ENCODE data around the gene CDC37L1. TPM values are rescaled to one million over a fixed set of nuclear protein-coding genes. Genes with fewer than 3 reads are reported as not detected.

CDC37L1 gene
- total RNA-seq, 1 donor from 2014 or later: 16.6 TPM

DNA sequence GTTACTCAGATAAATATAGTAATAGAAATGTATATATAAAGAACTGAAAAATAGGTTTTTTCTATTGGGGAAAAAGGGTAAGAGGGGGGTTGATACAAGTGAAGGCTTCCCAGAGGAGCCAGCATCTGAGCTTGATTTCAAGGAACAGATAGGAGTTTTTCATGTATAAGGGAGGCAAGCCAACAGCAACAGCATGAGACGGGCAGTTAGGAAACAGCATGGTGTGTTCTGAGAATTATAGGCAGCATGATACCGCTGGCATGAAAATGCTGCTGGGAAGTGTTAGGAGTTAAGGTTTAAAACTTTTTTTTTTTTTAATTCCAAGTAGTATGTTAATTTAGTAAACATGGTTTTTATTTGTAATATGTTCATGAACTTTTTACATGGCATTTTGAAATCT is 9.7 kb downstream of the CDC37L1 start:
- H3K27me3 Mint-ChIP-seq: no peaks in the 10 kb centered on the region
- DNase-seq (ENCODE audit: low spot score, unreplicated experiment): no peak
- H3K27ac Mint-ChIP-seq: no peak overlapping the region
- no peaks in the 10 kb centered on the region for H3K9me3 Mint-ChIP-seq (ENCODE audit: low read depth)
- peaks cover 16% of the 10 kb centered on the region for H3K36me3 Mint-ChIP-seq (ENCODE audit: insufficient read depth)
- H3K4me3 Mint-ChIP-seq (ENCODE audit: low read depth): no peak overlapping the region
- TF ChIP-seq, protein P1, sequence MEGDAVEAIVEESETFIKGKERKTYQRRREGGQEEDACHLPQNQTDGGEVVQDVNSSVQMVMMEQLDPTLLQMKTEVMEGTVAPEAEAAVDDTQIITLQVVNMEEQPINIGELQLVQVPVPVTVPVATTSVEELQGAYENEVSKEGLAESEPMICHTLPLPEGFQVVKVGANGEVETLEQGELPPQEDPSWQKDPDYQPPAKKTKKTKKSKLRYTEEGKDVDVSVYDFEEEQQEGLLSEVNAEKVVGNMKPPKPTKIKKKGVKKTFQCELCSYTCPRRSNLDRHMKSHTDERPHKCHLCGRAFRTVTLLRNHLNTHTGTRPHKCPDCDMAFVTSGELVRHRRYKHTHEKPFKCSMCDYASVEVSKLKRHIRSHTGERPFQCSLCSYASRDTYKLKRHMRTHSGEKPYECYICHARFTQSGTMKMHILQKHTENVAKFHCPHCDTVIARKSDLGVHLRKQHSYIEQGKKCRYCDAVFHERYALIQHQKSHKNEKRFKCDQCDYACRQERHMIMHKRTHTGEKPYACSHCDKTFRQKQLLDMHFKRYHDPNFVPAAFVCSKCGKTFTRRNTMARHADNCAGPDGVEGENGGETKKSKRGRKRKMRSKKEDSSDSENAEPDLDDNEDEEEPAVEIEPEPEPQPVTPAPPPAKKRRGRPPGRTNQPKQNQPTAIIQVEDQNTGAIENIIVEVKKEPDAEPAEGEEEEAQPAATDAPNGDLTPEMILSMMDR (IDR thresholded peaks at IDR 0.05; ENCODE audit: unreplicated experiment): no peak
- peaks cover 1% of the 10 kb centered on the region for H3K4me1 Mint-ChIP-seq (ENCODE audit: low read depth)

DNA sequence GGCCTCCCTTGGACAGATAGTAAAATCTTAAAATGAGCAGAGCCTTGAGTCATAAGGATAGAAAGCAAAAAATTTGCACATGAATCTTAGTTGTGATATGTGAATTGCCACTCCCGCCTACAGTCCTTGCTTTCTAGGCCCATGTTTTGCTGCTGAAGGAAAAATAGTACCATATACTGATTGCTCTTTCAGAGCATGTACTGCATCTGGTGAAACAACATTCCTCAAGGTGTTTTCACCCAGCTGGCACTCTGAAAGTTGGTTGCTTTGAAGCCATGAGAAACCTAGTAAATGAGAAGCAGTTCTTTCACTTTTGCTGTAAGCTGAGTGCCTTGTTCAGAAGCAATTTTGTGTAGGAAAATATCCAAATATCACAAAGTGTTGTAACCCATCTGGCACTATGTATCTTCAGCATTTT is 10.3 kb downstream of the CDC37L1 start:
- no peak for DNase-seq (ENCODE audit: low spot score, unreplicated experiment)
- H3K4me3 Mint-ChIP-seq (ENCODE audit: low read depth): no peak overlapping the region
- peaks cover 17% of the 10 kb centered on the region for H3K36me3 Mint-ChIP-seq (ENCODE audit: insufficient read depth)
- TF ChIP-seq, protein P1 (IDR thresholded peaks at IDR 0.05; ENCODE audit: unreplicated experiment): no peak
- no peaks in the 10 kb centered on the region for H3K27me3 Mint-ChIP-seq
- H3K4me1 Mint-ChIP-seq (ENCODE audit: low read depth): peaks cover 1% of the 10 kb centered on the region
- H3K27ac Mint-ChIP-seq: no peak overlapping the region
- H3K9me3 Mint-ChIP-seq (ENCODE audit: low read depth): no peaks in the 10 kb centered on the region

DNA sequence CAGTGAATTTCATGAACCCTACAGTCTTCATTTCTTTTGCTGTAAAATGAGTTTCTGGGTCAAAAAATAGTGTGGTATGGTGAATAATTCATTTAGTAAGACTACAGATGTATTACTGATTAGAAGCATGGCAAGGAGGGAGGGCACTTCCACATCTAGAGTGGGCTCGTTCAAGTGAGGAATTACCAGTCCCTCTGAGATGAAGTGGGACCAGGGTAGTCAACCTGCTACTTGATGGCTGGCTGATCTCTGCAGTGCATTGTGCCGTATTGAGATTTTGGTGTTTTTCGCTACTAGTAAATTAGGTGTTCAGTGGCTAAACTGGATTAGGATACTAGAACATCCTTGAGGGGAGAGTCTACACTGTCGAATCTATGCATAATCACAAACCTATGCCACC is 10.8 kb downstream of the CDC37L1 start:
- H3K27ac Mint-ChIP-seq: no peak overlapping the region
- TF ChIP-seq, protein P1 (IDR thresholded peaks at IDR 0.05; ENCODE audit: unreplicated experiment): no peak
- no peak overlapping the region for H3K4me3 Mint-ChIP-seq (ENCODE audit: low read depth)
- no peaks in the 10 kb centered on the region for H3K27me3 Mint-ChIP-seq
- H3K9me3 Mint-ChIP-seq (ENCODE audit: low read depth): no peaks in the 10 kb centered on the region
- peaks cover 17% of the 10 kb centered on the region for H3K36me3 Mint-ChIP-seq (ENCODE audit: insufficient read depth)
- DNase-seq (ENCODE audit: low spot score, unreplicated experiment): no peak
- peaks cover 1% of the 10 kb centered on the region for H3K4me1 Mint-ChIP-seq (ENCODE audit: low read depth)

DNA sequence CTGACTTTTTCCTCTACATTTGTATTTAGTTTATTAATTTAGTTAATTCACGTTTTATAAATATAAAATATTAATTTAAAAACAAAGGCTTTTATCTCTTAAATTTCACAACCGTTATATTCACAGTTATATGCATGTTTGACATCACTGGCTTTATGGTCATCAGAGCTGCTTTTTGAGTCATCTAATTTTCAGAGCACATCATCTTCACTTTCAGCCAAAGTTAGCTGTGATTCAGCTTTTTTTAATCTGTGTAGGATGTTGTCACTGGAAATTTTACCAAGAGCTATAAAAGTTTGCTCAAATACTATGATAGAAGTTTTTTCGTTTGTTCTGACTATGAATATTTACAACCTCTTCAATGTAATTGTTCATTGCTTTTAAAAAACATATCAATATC is 12.4 kb downstream of the CDC37L1 start:
- H3K9me3 Mint-ChIP-seq (ENCODE audit: low read depth): no peaks in the 10 kb centered on the region
- H3K4me1 Mint-ChIP-seq (ENCODE audit: low read depth): peaks cover 1% of the 10 kb centered on the region
- peaks cover 13% of the 10 kb centered on the region for H3K36me3 Mint-ChIP-seq (ENCODE audit: insufficient read depth)
- H3K27me3 Mint-ChIP-seq: no peaks in the 10 kb centered on the region
- DNase-seq (ENCODE audit: low spot score, unreplicated experiment): no peak
- no peak overlapping the region for H3K4me3 Mint-ChIP-seq (ENCODE audit: low read depth)
- TF ChIP-seq, protein P1 (IDR thresholded peaks at IDR 0.05; ENCODE audit: unreplicated experiment): no peak
- no peak overlapping the region for H3K27ac Mint-ChIP-seq

DNA sequence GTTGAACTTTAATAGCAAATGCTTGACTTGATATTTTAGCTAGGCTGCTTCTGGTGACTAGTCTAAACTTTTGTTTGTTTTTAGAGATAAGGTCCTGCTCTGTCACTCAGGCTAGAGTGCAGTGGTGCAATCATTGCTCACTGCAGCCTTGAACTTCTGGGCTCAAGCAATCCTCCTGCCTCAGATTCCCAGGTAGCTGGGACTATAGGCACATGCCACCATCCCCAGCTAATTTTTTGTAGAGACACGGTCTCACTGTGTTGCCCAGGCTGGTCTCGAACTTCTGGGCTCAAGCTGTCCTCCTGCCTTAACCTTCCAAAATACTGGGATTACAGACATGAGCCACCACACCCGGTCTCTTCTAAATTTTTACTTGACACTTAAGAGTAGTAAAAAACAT is 20.7 kb downstream of the CDC37L1 start:
- TF ChIP-seq, protein P1 (IDR thresholded peaks at IDR 0.05; ENCODE audit: unreplicated experiment): no peak
- H3K36me3 Mint-ChIP-seq (ENCODE audit: insufficient read depth): peaks cover 24% of the 10 kb centered on the region
- peak overlapping the region; percentile 67 for H3K27ac Mint-ChIP-seq
- H3K9me3 Mint-ChIP-seq (ENCODE audit: low read depth): no peaks in the 10 kb centered on the region
- no peak for DNase-seq (ENCODE audit: low spot score, unreplicated experiment)
- no peaks in the 10 kb centered on the region for H3K27me3 Mint-ChIP-seq
- peaks cover 8% of the 10 kb centered on the region for H3K4me1 Mint-ChIP-seq (ENCODE audit: low read depth)
- no peak overlapping the region for H3K4me3 Mint-ChIP-seq (ENCODE audit: low read depth)
